GM18517 (cell line): ENCODE data around the gene TRABD2B.

ENCODE experiments used
- ATAC-seq: cut with Tn5 transposase; IDR thresholded peaks from one replicate; pipeline ENCODE4 v1.9.1; 2021; ENCODE audit warnings: mild to moderate bottlenecking, moderate library complexity; ENCODE audit not compliant: unreplicated experiment

The TRABD2B gene

GRCh38 chr1:47837056-47837830 lies 159.9 kb downstream of the TRABD2B start:
- ATAC-seq: no peak

- ATAC-seq: no peak
These were observed 161.8 kb downstream of the TRABD2B start for GRCh38 chr1:47835409-47835808.

- no peak for ATAC-seq
These were observed 162.9 kb downstream of the TRABD2B start for GRCh38 chr1:47834326-47834725.

GRCh38 chr1:47830641-47831333 lies 166.4 kb downstream of the TRABD2B start:
- ATAC-seq: no peak

GRCh38 chr1:47830021-47830420 lies 167.2 kb downstream of the TRABD2B start:
- no peak for ATAC-seq

GRCh38 chr1:47828978-47829377 lies 168.2 kb downstream of the TRABD2B start:
- ATAC-seq: no peak

GRCh38 chr1:47827109-47827508 lies 170.1 kb downstream of the TRABD2B start:
- no peak for ATAC-seq

- ATAC-seq: no peak
These were observed 172.5 kb downstream of the TRABD2B start for GRCh38 chr1:47824716-47825115.

GRCh38 chr1:47824297-47824696 lies 172.9 kb downstream of the TRABD2B start:
- no peak for ATAC-seq

- ATAC-seq: no peak
These were observed 174.0 kb downstream of the TRABD2B start for GRCh38 chr1:47823040-47823808.

GRCh38 chr1:47821760-47822159 lies 175.4 kb downstream of the TRABD2B start:
- ATAC-seq: no peak

- no peak for ATAC-seq
These were observed 177.7 kb downstream of the TRABD2B start for GRCh38 chr1:47819574-47819888.

GRCh38 chr1:47818682-47819573 lies 178.3 kb downstream of the TRABD2B start:
- no peak for ATAC-seq

- ATAC-seq: no peak
These were observed 179.3 kb downstream of the TRABD2B start for GRCh38 chr1:47817861-47818260.

GRCh38 chr1:47816325-47817071 lies 180.7 kb downstream of the TRABD2B start:
- no peak for ATAC-seq

GRCh38 chr1:47814612-47815395 lies 182.4 kb downstream of the TRABD2B start:
- no peak for ATAC-seq

GRCh38 chr1:47813970-47814369 lies 183.2 kb downstream of the TRABD2B start:
- no peak for ATAC-seq

- no peak for ATAC-seq
These were observed 184.2 kb downstream of the TRABD2B start for GRCh38 chr1:47812904-47813514.
